CD4-positive, alpha-beta T cell (primary cell): ENCODE measurements around the gene WDR41. TPM values are rescaled to one million over a fixed set of nuclear protein-coding genes. Genes with fewer than 3 reads are reported as not detected.

Experiments
- ATAC-seq: fragments of 200-7000 bp; cut with Tn5 transposase; one replicate; pipeline ENCODE4 v1.10.0; 2022; ENCODE audit warnings: mild to moderate bottlenecking; ENCODE audit not compliant: poor library complexity
- CTCF ChIA-PET: fragments of 350-600 bp; sonication (Branson Sonifier 250); formaldehyde crosslinking; loops from one replicate; lab custom pipeline; 2021; ENCODE audit warnings: antibody characterized with exemption, inconsistent platforms; lab: Charles Lee
- POLR2A ChIA-PET: fragments of 350-600 bp; sonication (Branson Sonifier 250); formaldehyde crosslinking; loops from one replicate; lab custom pipeline; 2021; ENCODE audit warnings: antibody characterized with exemption, inconsistent platforms; lab: Charles Lee
- DNase-seq, 14 experiments: peaks; one replicate each; pipeline ENCODE4 v3.0.0-alpha.2; 2013 to 2020; ENCODE audit warnings: mixed read lengths in 2 of 14
- H3K27ac ChIP-seq, 2 donors: one replicate each; pipeline versions ENCODE4 v1.5.1 to v1.7.0; 2013; ENCODE audit warnings: low read length in 2 of 2, low read depth in 1 of 2, mild to moderate bottlenecking in 1 of 2
- H3K27me3 ChIP-seq, 2 experiments: 1 replicate in 1 of 2; 2 replicates in 1 of 2; pipeline versions ENCODE4 v1.6.1 to v1.7.0; 2013; ENCODE audit warnings: low read length in 2 of 2, control low read depth in 1 of 2, mild to moderate bottlenecking in 1 of 2, moderate library complexity in 1 of 2; ENCODE audit not compliant: insufficient read depth in 2 of 2, control insufficient read depth in 1 of 2
- H3K36me3 ChIP-seq: one replicate; pipeline ENCODE4 v1.6.1; 2013; ENCODE audit warnings: low read length, control low read depth; ENCODE audit not compliant: insufficient read depth
- H3K4me1 ChIP-seq: one replicate; pipeline ENCODE4 v1.6.1; 2013; ENCODE audit warnings: low read length, control low read depth; ENCODE audit not compliant: insufficient read depth
- H3K4me3 ChIP-seq: one replicate; pipeline ENCODE4 v1.5.1; 2013; ENCODE audit warnings: mild to moderate bottlenecking, low read length, moderate library complexity
- H3K9me3 ChIP-seq, 2 experiments: 1 replicate in 1 of 2; 2 replicates in 1 of 2; pipeline versions ENCODE4 v1.6.1 to v1.7.0; 2013; ENCODE audit warnings: low read length in 2 of 2, mild to moderate bottlenecking in 2 of 2, control low read depth in 1 of 2, moderate library complexity in 1 of 2; ENCODE audit not compliant: control insufficient read depth in 1 of 2, insufficient read depth in 1 of 2
- H3K27ac Mint-ChIP-seq: one replicate; pipeline ENCODE4 v1.8.0; 2020; ENCODE audit warnings: mixed read lengths
- H3K27me3 Mint-ChIP-seq: one replicate; pipeline ENCODE4 v1.8.0; 2021; ENCODE audit warnings: mixed read lengths
- H3K36me3 Mint-ChIP-seq: one replicate; pipeline ENCODE4 v1.8.0; 2021; ENCODE audit warnings: low read depth, mixed read lengths
- H3K4me1 Mint-ChIP-seq: one replicate; pipeline ENCODE4 v1.8.0; 2021; ENCODE audit warnings: low read depth, mixed read lengths
- H3K4me3 Mint-ChIP-seq: one replicate; pipeline ENCODE4 v1.8.0; 2020; ENCODE audit warnings: mild to moderate bottlenecking, mixed read lengths
- H3K9me3 Mint-ChIP-seq: one replicate; pipeline ENCODE4 v1.8.0; 2020; ENCODE audit warnings: mixed read lengths
- CTCF ChIP-seq: fragments of 200-600 bp; IDR thresholded peaks from one replicate; pipeline ENCODE4 v1.8.0; 2022; ENCODE audit warnings: antibody characterized with exemption, mild to moderate bottlenecking
- intact Hi-C, 2 experiments: fragments of 100-400 bp; cut with DNase I in 1 of 2; cut with micrococcal nuclease in 1 of 2; formaldehyde crosslinking; loops; one replicate each; pipeline versions ENCODE4 v1.15.1 to v1.9.0; 2023 to 2025; cut with DNase I, micrococcal nuclease
- total RNA-seq, 174 experiments: library from RNA in 2 of 174; stranded (reverse) in 2 of 174; gene quantifications; one replicate each; pipeline ENCODE4 v1.2.3 and lab custom pipeline; 2021 to 2026

WDR41 gene
- total RNA-seq, 2 experiments from 2014 or later: 4.2 to 4.4 TPM

GRCh38 chr5:77449981-77450380 is 42.1 kb downstream of the WDR41 start:
- Histone ChIP-seq H3K4me3 (no peak overlapping the region), H3K36me3 (no peaks in the 10 kb centered on the region), H3K9me3 (no peaks in the 10 kb centered on the region), H3K27me3 (no peaks in the 10 kb centered on the region), H3K4me1 (no peaks in the 10 kb centered on the region), H3K27ac (no peak overlapping the region)
- intact Hi-C loops: no loop called here
- ChIA-PET POLR2A (interaction anchor here (0.6 kb wide), 1 partner anchor 15 kb away, joined by 5 read pairs; no protein-coding TSS in a partner anchor), CTCF (no interaction called here)
- no peak for ATAC-seq
- no peaks in the 10 kb centered on the region for H3K9me3 Mint-ChIP-seq
- peaks cover 68% of the 10 kb centered on the region for H3K36me3 Mint-ChIP-seq
- H3K4me1 Mint-ChIP-seq: no peaks in the 10 kb centered on the region
- H3K4me3 Mint-ChIP-seq: no peak overlapping the region
- H3K27ac Mint-ChIP-seq: no peak overlapping the region
- no peaks in the 10 kb centered on the region for H3K27me3 Mint-ChIP-seq
- TF ChIP-seq CTCF: no peak
- DNase-seq: no peak

GRCh38 chr5:77449277-77449676 is 42.8 kb downstream of the WDR41 start:
- Histone ChIP-seq H3K4me3 (no peak overlapping the region), H3K9me3 (no peaks in the 10 kb centered on the region), H3K4me1 (no peaks in the 10 kb centered on the region), H3K27me3 (no peaks in the 10 kb centered on the region), H3K36me3 (peaks cover 2% of the 10 kb centered on the region), H3K27ac (no peak overlapping the region)
- DNase-seq (no peak), ATAC-seq (no peak)
- peaks cover 71% of the 10 kb centered on the region for H3K36me3 Mint-ChIP-seq
- CTCF ChIA-PET: no interaction called here
- POLR2A ChIA-PET: no interaction called here
- no peaks in the 10 kb centered on the region for H3K27me3 Mint-ChIP-seq
- intact Hi-C loops: no loop called here
- H3K4me3 Mint-ChIP-seq: no peak overlapping the region
- no peak overlapping the region for H3K27ac Mint-ChIP-seq
- no peaks in the 10 kb centered on the region for H3K9me3 Mint-ChIP-seq
- TF ChIP-seq CTCF: no peak
- no peaks in the 10 kb centered on the region for H3K4me1 Mint-ChIP-seq

- POLR2A ChIA-PET: no interaction called here
- no peak for DNase-seq
- no peak for ATAC-seq
Measured at GRCh38 chr5:77448831-77449230, 43.3 kb downstream of the WDR41 start.

More at GRCh38 chr5:77448831-77449230, 43.3 kb downstream of the WDR41 start:
- CTCF ChIA-PET: no interaction called here
- Histone ChIP-seq H3K36me3 (peaks cover 2% of the 10 kb centered on the region), H3K27ac (no peak overlapping the region), H3K4me3 (no peak overlapping the region), H3K27me3 (no peaks in the 10 kb centered on the region), H3K9me3 (no peaks in the 10 kb centered on the region), H3K4me1 (no peaks in the 10 kb centered on the region)
- H3K36me3 Mint-ChIP-seq: peaks cover 73% of the 10 kb centered on the region
- no peaks in the 10 kb centered on the region for H3K4me1 Mint-ChIP-seq
- no peaks in the 10 kb centered on the region for H3K9me3 Mint-ChIP-seq
- H3K27ac Mint-ChIP-seq: no peak overlapping the region
- intact Hi-C loops: no loop called here
- no peaks in the 10 kb centered on the region for H3K27me3 Mint-ChIP-seq
- no peak overlapping the region for H3K4me3 Mint-ChIP-seq
- no peak for TF ChIP-seq CTCF
